ENCODE measurements around the gene CBARP.

- TF ChIP-seq CTCF (IDR thresholded peaks at IDR 0.05) = no peak
- no peak for TF ChIP-seq POLR2A (IDR thresholded peaks at IDR 0.05)
Measured at GRCh38 chr19:1247748-1248138, 9.9 kb upstream of the CBARP start.

Data from right lobe of liver (tissue), 4 donors.